ENCODE data around the gene GDF11. TPM values are rescaled to one million over a fixed set of nuclear protein-coding genes. Genes with fewer than 3 reads are reported as not detected.

GDF11 gene
- total RNA-seq: 0.65 and 2.7 TPM in 2 replicates

GRCh38 chr12:55742719-55743405, at the start of gene GDF11:
TSS of gene GDF11 (plus strand) at chr12:55743122. CDS start at chr12:55743317, 195 bp downstream.

GRCh38 chr12:55707841-55708694, 34.9 kb upstream of the GDF11 start, which contains the start of gene ITGA7:
TSS of gene ITGA7 (minus strand) at chr12:55707904. CDS start at chr12:55707682, 222 bp downstream.

GRCh38 chr12:55715833-55716581, 26.9 kb upstream of the GDF11 start, which contains the start of gene BLOC1S1:
TSS of gene BLOC1S1 (plus strand) at chr12:55716046. CDS start at chr12:55716052, 6 bp downstream.

GRCh38 chr12:55720071-55720564, 22.8 kb upstream of the GDF11 start, which contains the start of gene RDH5:
TSS of gene RDH5 (plus strand) at chr12:55720393. CDS start at chr12:55721185, 792 bp downstream.

GRCh38 chr12:55728939-55729818, 13.7 kb upstream of the GDF11 start, which contains the start of gene CD63:
TSS of gene CD63 (minus strand) at chr12:55729009. CDS start at chr12:55728341, 668 bp downstream.

Other genes starting within 250 kb of the GDF11 start
- not detected in 2 replicates for gene OR6C4, start 193.5 kb upstream of the GDF11 start, total RNA-seq
- gene OR2AP1, start 170.7 kb upstream of the GDF11 start, total RNA-seq: not detected in 2 replicates
- gene OR10P1, start 106.2 kb upstream of the GDF11 start, total RNA-seq: not detected in 2 replicates
- gene ITGA7, start 35.2 kb upstream of the GDF11 start, total RNA-seq: 0.76 and 0.81 TPM in 2 replicates
- gene BLOC1S1, start 27.1 kb upstream of the GDF11 start, total RNA-seq: 47.5 and 72.9 TPM in 2 replicates
- 0.97 and 1.6 TPM in 2 replicates for gene RDH5, start 22.7 kb upstream of the GDF11 start, total RNA-seq
- gene CD63, start 14.1 kb upstream of the GDF11 start, total RNA-seq: 1,206 and 1,347 TPM in 2 replicates
- 87.5 and 139 TPM in 2 replicates for gene SARNP, start 74.6 kb downstream of the GDF11 start, total RNA-seq
- gene ORMDL2, start 74.9 kb downstream of the GDF11 start, total RNA-seq: 21.0 and 62.7 TPM in 2 replicates
- gene DNAJC14, start 86.5 kb downstream of the GDF11 start, total RNA-seq: 40.2 and 54.4 TPM in 2 replicates
- 0.49 and 1.4 TPM in 2 replicates for gene MMP19, start 99.8 kb downstream of the GDF11 start, total RNA-seq
- 27.3 and 33.2 TPM in 2 replicates for gene PYM1, start 184.8 kb downstream of the GDF11 start, total RNA-seq
- 29.0 and 37.6 TPM in 2 replicates for gene DGKA, start 188.0 kb downstream of the GDF11 start, total RNA-seq
- gene PMEL, start 222.9 kb downstream of the GDF11 start, total RNA-seq: 0.38 and 0.81 TPM in 2 replicates
- gene CDK2, start 223.7 kb downstream of the GDF11 start, total RNA-seq: 27.1 and 35.3 TPM in 2 replicates
- 30.6 and 52.0 TPM in 2 replicates for gene RAB5B, start 231.0 kb downstream of the GDF11 start, total RNA-seq

Measured in bladder microvascular endothelial cell (primary cell).